Liver (tissue), 9 donors: ENCODE measurements around the gene SYT17. TPM values are rescaled to one million over a fixed set of nuclear protein-coding genes. Genes with fewer than 3 reads are reported as not detected.

Source experiments
- DNase-seq: peaks from one replicate; pipeline ENCODE4 v3.0.0-alpha.2; 2017; ENCODE audit warnings: low spot score
- H3K27ac ChIP-seq, 2 donors: one replicate each; pipeline ENCODE4 v1.7.0; 2013; ENCODE audit warnings: inconsistent platforms in 2 of 2, low read length in 2 of 2, control low read depth in 1 of 2, low read depth in 1 of 2, mild to moderate bottlenecking in 1 of 2
- H3K27me3 ChIP-seq, 4 donors: one replicate each; pipeline versions ENCODE4 v1.6.1 to v1.7.0; 2013; ENCODE audit warnings: low read length in 3 of 4, inconsistent platforms in 1 of 4, mild to moderate bottlenecking in 1 of 4, moderate library complexity in 1 of 4; ENCODE audit not compliant: control insufficient read depth in 4 of 4, insufficient read depth in 4 of 4
- H3K36me3 ChIP-seq, 4 donors: one replicate each; pipeline versions ENCODE4 v1.6.1 to v1.7.0; 2013; ENCODE audit warnings: low read length in 3 of 4, mild to moderate bottlenecking in 3 of 4, low read depth in 1 of 4, moderate library complexity in 1 of 4; ENCODE audit not compliant: control insufficient read depth in 4 of 4, insufficient read depth in 3 of 4
- H3K4me1 ChIP-seq, 4 donors: one replicate each; pipeline versions ENCODE4 v1.6.1 to v1.7.0; 2013; ENCODE audit warnings: low read length in 3 of 4, mild to moderate bottlenecking in 3 of 4, moderate library complexity in 1 of 4; ENCODE audit not compliant: control insufficient read depth in 4 of 4, insufficient read depth in 4 of 4
- H3K4me3 ChIP-seq, 3 donors: one replicate each; pipeline versions ENCODE4 v1.6.1 to v1.7.0; 2013; ENCODE audit warnings: low read length in 3 of 3, control low read depth in 1 of 3, low read depth in 1 of 3, mild to moderate bottlenecking in 1 of 3
- H3K9ac ChIP-seq, 2 donors: one replicate each; pipeline ENCODE4 v1.7.0; 2013; ENCODE audit warnings: low read length in 2 of 2, mild to moderate bottlenecking in 2 of 2, moderate library complexity in 2 of 2, control low read depth in 1 of 2, low read depth in 1 of 2
- H3K9me3 ChIP-seq, 4 donors: one replicate each; pipeline versions ENCODE4 v1.6.1 to v1.7.0; 2013; ENCODE audit warnings: low read length in 3 of 4; ENCODE audit not compliant: control insufficient read depth in 4 of 4
- ATF3 ChIP-seq: IDR thresholded peaks from 2 replicates; pipeline ENCODE4 v1.6.1; 2016; ENCODE audit warnings: antibody characterized with exemption
- CTCF ChIP-seq: fragments of 150-350 bp; IDR thresholded peaks from 2 replicates; pipeline ENCODE4 v1.5.1; 2017; ENCODE audit warnings: improper control_type of control experiment, low read depth, low read length; ENCODE audit not compliant: missing input control
- EGR1 ChIP-seq, 2 donors: IDR thresholded peaks; 2 replicates each; pipeline ENCODE4 v1.6.1; 2016 to 2018; ENCODE audit warnings: antibody characterized with exemption in 2 of 2, low read depth in 2 of 2
- FOXA1 ChIP-seq: IDR thresholded peaks from 2 replicates; pipeline ENCODE4 v1.6.1; 2016; ENCODE audit warnings: antibody characterized with exemption
- FOXA2 ChIP-seq: IDR thresholded peaks from 2 replicates; pipeline ENCODE4 v1.6.1; 2016; ENCODE audit warnings: antibody characterized with exemption
- HNF4A ChIP-seq, 2 donors: conservative IDR thresholded peaks; 2 replicates each; pipeline ENCODE4 v1.6.1; 2016; ENCODE audit warnings: antibody characterized with exemption in 2 of 2, mild to moderate bottlenecking in 2 of 2
- HNF4G ChIP-seq: IDR thresholded peaks from 2 replicates; pipeline ENCODE4 v1.6.1; 2016; ENCODE audit warnings: antibody characterized with exemption
- JUND ChIP-seq, 2 donors: IDR thresholded peaks; 2 replicates each; pipeline ENCODE4 v1.6.1; 2016; ENCODE audit warnings: antibody characterized with exemption in 2 of 2
- MAX ChIP-seq: IDR thresholded peaks from 2 replicates; pipeline ENCODE4 v1.6.1; 2016; ENCODE audit warnings: antibody characterized with exemption
- NR2F2 ChIP-seq: IDR thresholded peaks from 2 replicates; pipeline ENCODE4 v1.6.1; 2016; ENCODE audit warnings: antibody characterized with exemption
- RAD21 ChIP-seq, 2 donors: IDR thresholded peaks; 2 replicates each; pipeline ENCODE4 v1.6.1; 2016; ENCODE audit warnings: antibody characterized with exemption in 2 of 2, mild to moderate bottlenecking in 2 of 2
- REST ChIP-seq: IDR thresholded peaks from 2 replicates; pipeline ENCODE4 v1.6.1; 2016; ENCODE audit warnings: antibody characterized with exemption, mild to moderate bottlenecking
- RXRA ChIP-seq, 2 donors: IDR thresholded peaks; 2 replicates each; pipeline ENCODE4 v1.6.1; 2017 to 2018; ENCODE audit warnings: antibody characterized with exemption in 2 of 2, mild to moderate bottlenecking in 1 of 2
- SP1 ChIP-seq: IDR thresholded peaks from 2 replicates; pipeline ENCODE4 v1.6.1; 2018; ENCODE audit warnings: antibody characterized with exemption, mild to moderate bottlenecking
- TAF1 ChIP-seq: conservative IDR thresholded peaks from 2 replicates; pipeline ENCODE4 v1.6.1; 2016; ENCODE audit warnings: antibody characterized with exemption, mild to moderate bottlenecking
- YY1 ChIP-seq: IDR thresholded peaks from 2 replicates; pipeline ENCODE4 v1.6.1; 2016; ENCODE audit warnings: antibody characterized with exemption, mild to moderate bottlenecking
- ZBTB33 ChIP-seq: IDR thresholded peaks from 2 replicates; pipeline ENCODE4 v1.6.1; 2016; ENCODE audit warnings: antibody characterized with exemption
- WGBS: extraction: QIAGEN DNeasy Blood & Tissue Kit; methylation state at CpG from one replicate; pipeline ENCODE4 v1.1.7; 2013; 5-methylcytosine and 5-hydroxymethylcytosine counted together
- polyA plus RNA-seq, 2 donors: library from polyadenylated mRNA; stranded (reverse) in 1 of 2; unstranded in 1 of 2; fragments of 200-250 nt in 1 of 2; fragments of >200 nt in 1 of 2; fragmentation: Nextera tagmentation in 1 of 2; extraction: Ambion mirVana in 1 of 2; gene quantifications; one replicate each; pipeline versions ENCODE4 v1.2.1 to v1.2.3, GENCODE V29; 2013 to 2015
- total RNA-seq, 2 donors: library from RNA; depleted of rRNA; stranded (reverse); fragments of >200 nt; gene quantifications; one replicate each; pipeline ENCODE4 v1.2.3, GENCODE V29; 2014
- donor health status: healthy.
- donor health status: healthy.
- donor health status: healthy.
- donor health status: healthy.
- donor health status: healthy.

The SYT17 gene
- total and polyA plus RNA-seq, 4 donors, result 2.5 to 7.7 (median 5.5) TPM

- no peak for TF ChIP-seq NR2F2
Measured at GRCh38 chr16:19290860-19291259, 122.8 kb downstream of the SYT17 start (continued).

GRCh38 chr16:19291475-19291874 is 123.4 kb downstream of the SYT17 start:
- Histone ChIP-seq H3K4me3 (no peak overlapping the region), H3K27me3 (no peaks in the 10 kb centered on the region), H3K36me3 (no peaks in the 10 kb centered on the region), H3K4me1 (no peaks in the 10 kb centered on the region), H3K9ac (no peak overlapping the region), H3K27ac (no peak overlapping the region), H3K9me3 (no peaks in the 10 kb centered on the region)
- no peak for TF ChIP-seq SP1
- TF ChIP-seq FOXA1, result no peak
- no peak for TF ChIP-seq CTCF
- TF ChIP-seq TAF1, result no peak
- TF ChIP-seq REST, result no peak
- TF ChIP-seq JUND (IDR thresholded peaks at IDR 0.05), result no peak
- TF ChIP-seq ATF3, result no peak
- TF ChIP-seq RXRA (IDR thresholded peaks at IDR 0.05), result no peak
- no peak for TF ChIP-seq RAD21 (IDR thresholded peaks at IDR 0.05)
- no peak for TF ChIP-seq ZBTB33
- no peak for TF ChIP-seq MAX
- TF ChIP-seq HNF4G, result no peak
- DNase-seq, result no peak
- 72% methylated on average over 4 of the region's 4 CpGs for WGBS

GRCh38 chr16:19292186-19292585 is 124.1 kb downstream of the SYT17 start:
- no peak for DNase-seq
- H3K36me3 ChIP-seq, result no peaks in the 10 kb centered on the region
- no peak overlapping the region for H3K9ac ChIP-seq
- H3K9me3 ChIP-seq, result no peaks in the 10 kb centered on the region
- no peaks in the 10 kb centered on the region for H3K27me3 ChIP-seq
- WGBS, result 66% methylated on average over 5 of the region's 5 CpGs
- no peak overlapping the region for H3K27ac ChIP-seq
- H3K4me3 ChIP-seq, result no peak overlapping the region
- H3K4me1 ChIP-seq, result no peaks in the 10 kb centered on the region
- TF ChIP-seq YY1 (no peak), SP1 (no peak), HNF4G (no peak), JUND (IDR thresholded peaks at IDR 0.05) (no peak), ZBTB33 (no peak), CTCF (no peak), MAX (no peak), TAF1 (no peak), EGR1 (IDR thresholded peaks at IDR 0.05; ENCODE audit: low read depth in 2 of 2) (no peak), ATF3 (no peak), HNF4A (conservative IDR thresholded peaks at IDR 0.05) (no peak), FOXA2 (no peak), RXRA (IDR thresholded peaks at IDR 0.05) (no peak)
